SU-DHL-6 (cell line): Measurements from ENCODE around the gene IFNE.

ENCODE experiments used
- EZH2phosphoT487 ChIP-seq: fragments of 200-600 bp; sonication (generic), shearing (Covaris generic); conservative IDR thresholded peaks from 2 replicates; pipeline ENCODE4 v1.6.1; 2018; ENCODE audit warnings: mild to moderate bottlenecking, antibody characterized with exemption, low read length, moderate library complexity, mixed read lengths
- TF ChIP-seq, protein P1 (sequence below): fragments of 200-600 bp; sonication (generic); IDR thresholded peaks from one replicate; pipeline ENCODE4 v1.5.1; 2017; ENCODE audit warnings: antibody characterized with exemption, mild to moderate bottlenecking, low read length, moderate library complexity; ENCODE audit not compliant: insufficient read depth, poor library complexity, severe bottlenecking

DNA sequence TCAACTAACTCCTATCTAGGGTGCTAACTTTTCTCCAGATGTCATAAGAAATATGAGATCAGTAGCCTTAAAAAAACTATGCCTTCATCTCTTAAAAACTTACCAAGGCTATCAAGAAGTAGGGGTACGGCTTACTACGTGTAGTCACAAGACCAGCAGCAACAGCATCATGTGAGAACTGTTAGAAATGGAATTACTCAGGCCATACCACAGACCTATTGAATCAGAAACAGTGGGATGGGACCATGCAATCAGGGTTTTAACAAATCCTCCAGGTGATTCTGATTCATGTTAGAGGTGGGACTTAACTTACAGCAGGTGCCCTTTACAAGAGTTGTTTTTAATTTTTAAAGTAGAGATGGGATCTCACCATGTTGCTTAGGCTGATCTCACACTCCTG is 4.6 kb downstream of the IFNE start:
- TF ChIP-seq, protein P1, sequence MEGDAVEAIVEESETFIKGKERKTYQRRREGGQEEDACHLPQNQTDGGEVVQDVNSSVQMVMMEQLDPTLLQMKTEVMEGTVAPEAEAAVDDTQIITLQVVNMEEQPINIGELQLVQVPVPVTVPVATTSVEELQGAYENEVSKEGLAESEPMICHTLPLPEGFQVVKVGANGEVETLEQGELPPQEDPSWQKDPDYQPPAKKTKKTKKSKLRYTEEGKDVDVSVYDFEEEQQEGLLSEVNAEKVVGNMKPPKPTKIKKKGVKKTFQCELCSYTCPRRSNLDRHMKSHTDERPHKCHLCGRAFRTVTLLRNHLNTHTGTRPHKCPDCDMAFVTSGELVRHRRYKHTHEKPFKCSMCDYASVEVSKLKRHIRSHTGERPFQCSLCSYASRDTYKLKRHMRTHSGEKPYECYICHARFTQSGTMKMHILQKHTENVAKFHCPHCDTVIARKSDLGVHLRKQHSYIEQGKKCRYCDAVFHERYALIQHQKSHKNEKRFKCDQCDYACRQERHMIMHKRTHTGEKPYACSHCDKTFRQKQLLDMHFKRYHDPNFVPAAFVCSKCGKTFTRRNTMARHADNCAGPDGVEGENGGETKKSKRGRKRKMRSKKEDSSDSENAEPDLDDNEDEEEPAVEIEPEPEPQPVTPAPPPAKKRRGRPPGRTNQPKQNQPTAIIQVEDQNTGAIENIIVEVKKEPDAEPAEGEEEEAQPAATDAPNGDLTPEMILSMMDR, result no peak
- no peak for TF ChIP-seq EZH2phosphoT487
